Measurements from ENCODE around the gene CHKA. TPM values are rescaled to one million over a fixed set of nuclear protein-coding genes. Genes with fewer than 3 reads are reported as not detected.
A peak's percentile ranks its signal among the peaks of the same experiment; 100 is the strongest.

CHKA gene
- total RNA-seq, 5 donors from 2014 or later (not counting 1 experiment from before 2014, with no cell fraction given) = 4.4 to 19.4 (median 7.6) TPM

DNA sequence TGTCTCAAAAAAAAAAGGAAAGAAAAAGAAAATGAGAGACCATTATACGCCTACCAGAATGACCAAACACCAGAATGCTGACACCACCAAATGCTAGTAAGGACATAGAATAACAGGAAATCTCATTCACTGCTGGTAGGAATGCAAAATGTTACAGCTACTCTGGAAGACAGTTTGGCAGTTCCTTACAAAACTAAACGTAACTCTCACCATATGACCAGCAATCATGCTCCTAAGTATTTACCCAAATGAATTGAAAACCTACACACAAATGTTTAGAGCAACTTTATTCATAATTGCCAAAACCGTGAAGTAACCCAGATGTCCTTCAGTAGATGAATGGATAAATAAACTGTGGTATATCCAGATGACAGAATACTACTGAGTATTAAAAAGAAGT is 7.2 kb downstream of the CHKA start:
- Histone ChIP-seq H3K4me1 (ENCODE audit: control insufficient read depth in 1 of 2, extremely low read depth in 1 of 2, insufficient read depth in 2 of 2, low read length in 2 of 2) (no peaks in the 10 kb centered on the region), H3K27me3 (replicated peaks in 1 of 2; ENCODE audit: control insufficient read depth in 2 of 2, extremely low read depth in 1 of 2, insufficient read depth in 2 of 2, low read length in 1 of 2) (no peaks in the 10 kb centered on the region), H3K36me3 (ENCODE audit: control insufficient read depth in 2 of 2, extremely low read depth in 1 of 2, insufficient read depth in 1 of 2, low read length in 1 of 2) (no peaks in the 10 kb centered on the region), H3K4me3 (ENCODE audit: control insufficient read depth in 1 of 2, extremely low read depth in 1 of 2, low read length in 1 of 2) (no peak overlapping the region), H3K27ac (ENCODE audit: low read length) (no peak overlapping the region), H3K9me3 (no peaks in the 10 kb centered on the region)
- no peaks in the 10 kb centered on the region for H3K36me3 Mint-ChIP-seq
- ChIA-PET CTCF (no interaction called here), POLR2A (interaction anchor here in 1 of 2 donors (0.7 kb wide), 1 partner anchor 15 kb away, joined by 4 read pairs; no protein-coding TSS in a partner anchor)
- peaks cover 3 to 4% (median 4%) of the 10 kb centered on the region in 3 donors for H3K4me1 Mint-ChIP-seq
- DNase-seq (no peak), ATAC-seq (replicated peaks in 1 of 4) (no peak)
- H3K27me3 Mint-ChIP-seq = no peaks in the 10 kb centered on the region
- no peak overlapping the region for H3K4me3 Mint-ChIP-seq
- WGBS (ENCODE audit: insufficient coverage) = no CpG with 5 or more reads among the region's 3 CpGs
- no peaks in the 10 kb centered on the region for H3K9me3 Mint-ChIP-seq
- no peak overlapping the region for H3K27ac Mint-ChIP-seq

GRCh38 chr11:68107689-68108088 is 13.5 kb downstream of the CHKA start:
- H3K27ac ChIP-seq (ENCODE audit: low read length) = no peak overlapping the region
- H3K27ac Mint-ChIP-seq = no peak overlapping the region
- no peaks in the 10 kb centered on the region for H3K36me3 ChIP-seq (ENCODE audit: control insufficient read depth in 2 of 2, extremely low read depth in 1 of 2, insufficient read depth in 1 of 2, low read length in 1 of 2)
- H3K36me3 Mint-ChIP-seq = no peaks in the 10 kb centered on the region
- no peak for ATAC-seq (replicated peaks in 1 of 4)
- no peaks in the 10 kb centered on the region for H3K27me3 Mint-ChIP-seq
- H3K4me3 ChIP-seq (ENCODE audit: control insufficient read depth in 1 of 2, extremely low read depth in 1 of 2, low read length in 1 of 2) = no peak overlapping the region
- ChIA-PET CTCF (no interaction called here), POLR2A (no interaction called here)
- WGBS (ENCODE audit: insufficient coverage) = 84% methylated on average over 8 of the region's 10 CpGs
- no peaks in the 10 kb centered on the region for H3K9me3 ChIP-seq
- H3K9me3 Mint-ChIP-seq = no peaks in the 10 kb centered on the region
- DNase-seq = no peak
- peaks cover 0 to 7% (median 0%) of the 10 kb centered on the region in 3 donors for H3K4me1 Mint-ChIP-seq
- H3K4me3 Mint-ChIP-seq = no peak overlapping the region
- no peaks in the 10 kb centered on the region for H3K4me1 ChIP-seq (ENCODE audit: control insufficient read depth in 1 of 2, extremely low read depth in 1 of 2, insufficient read depth in 2 of 2, low read length in 2 of 2)
- no peaks in the 10 kb centered on the region for H3K27me3 ChIP-seq (replicated peaks in 1 of 2; ENCODE audit: control insufficient read depth in 2 of 2, extremely low read depth in 1 of 2, insufficient read depth in 2 of 2, low read length in 1 of 2)

DNA sequence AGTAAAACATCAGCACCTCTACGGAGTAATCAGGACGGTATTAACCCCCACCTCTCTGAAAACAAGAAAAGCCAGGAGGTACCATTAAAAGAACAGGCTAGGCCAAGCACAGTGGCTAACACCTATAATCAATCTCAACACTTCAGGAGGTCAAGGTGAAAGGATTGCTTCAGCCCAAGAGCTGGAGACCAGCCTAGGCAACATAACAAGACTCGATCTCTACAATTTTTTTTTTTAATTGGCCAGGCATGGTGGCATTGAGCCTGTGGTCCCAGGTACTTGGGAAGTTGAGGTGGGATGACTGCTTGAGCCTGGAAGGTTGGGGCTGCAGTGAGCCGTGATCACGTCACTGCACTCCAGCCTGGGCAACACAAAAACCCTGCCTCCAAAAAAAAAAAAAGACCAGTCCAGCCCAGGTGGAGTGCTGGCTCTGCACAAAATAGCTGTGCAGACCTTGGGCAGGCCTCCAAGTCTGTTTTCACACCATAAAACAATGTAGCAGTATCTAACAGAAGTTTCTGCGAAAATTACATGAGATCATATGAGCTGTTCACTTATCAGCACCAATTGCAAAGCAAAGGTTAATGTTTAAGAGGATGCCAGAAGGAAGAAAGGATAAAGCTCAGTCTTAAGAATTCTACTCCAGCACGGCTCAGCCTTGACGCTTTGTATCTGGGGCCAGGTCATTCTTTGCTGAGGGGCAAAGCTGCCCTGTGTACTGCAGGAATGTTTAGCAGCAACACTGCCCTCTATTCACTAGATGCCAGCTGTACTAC is 14.8 kb downstream of the CHKA start:
- DNase-seq (no peak), ATAC-seq (replicated peaks in 1 of 4) (peak in 1 of 4 experiments; percentile 10)
- Histone ChIP-seq H3K9me3 (no peaks in the 10 kb centered on the region), H3K27ac (ENCODE audit: low read length) (no peak overlapping the region), H3K4me1 (ENCODE audit: control insufficient read depth in 1 of 2, extremely low read depth in 1 of 2, insufficient read depth in 2 of 2, low read length in 2 of 2) (no peaks in the 10 kb centered on the region), H3K27me3 (replicated peaks in 1 of 2; ENCODE audit: control insufficient read depth in 2 of 2, extremely low read depth in 1 of 2, insufficient read depth in 2 of 2, low read length in 1 of 2) (no peaks in the 10 kb centered on the region), H3K4me3 (ENCODE audit: control insufficient read depth in 1 of 2, extremely low read depth in 1 of 2, low read length in 1 of 2) (no peak overlapping the region), H3K36me3 (ENCODE audit: control insufficient read depth in 2 of 2, extremely low read depth in 1 of 2, insufficient read depth in 1 of 2, low read length in 1 of 2) (no peaks in the 10 kb centered on the region)
- Mint-ChIP-seq H3K4me1 (peaks cover 0 to 7% (median 2%) of the 10 kb centered on the region in 3 donors), H3K9me3 (no peaks in the 10 kb centered on the region), H3K27me3 (no peaks in the 10 kb centered on the region), H3K36me3 (no peaks in the 10 kb centered on the region), H3K27ac (no peak overlapping the region), H3K4me3 (no peak overlapping the region)
- ChIA-PET CTCF (no interaction called here), POLR2A (no interaction called here)
- WGBS (ENCODE audit: insufficient coverage) = 100% methylated on average over 2 of the region's 8 CpGs

- Mint-ChIP-seq H3K9me3 (no peaks in the 10 kb centered on the region), H3K4me1 (peaks cover 16 to 22% (median 17%) of the 10 kb centered on the region in 3 donors), H3K36me3 (no peaks in the 10 kb centered on the region), H3K27me3 (no peaks in the 10 kb centered on the region), H3K27ac (peak overlapping the region; percentile 27 to 78), H3K4me3 (peak overlapping the region; percentile 51 to 69 (median 67))
- ATAC-seq (replicated peaks in 1 of 4) = peak; percentile 68 to 91 (median 82)
- peaks cover 4 to 9% of the 10 kb centered on the region in 2 experiments for H3K4me1 ChIP-seq (ENCODE audit: control insufficient read depth in 1 of 2, extremely low read depth in 1 of 2, insufficient read depth in 2 of 2, low read length in 2 of 2)
- H3K36me3 ChIP-seq (ENCODE audit: control insufficient read depth in 2 of 2, extremely low read depth in 1 of 2, insufficient read depth in 1 of 2, low read length in 1 of 2) = no peaks in the 10 kb centered on the region
- H3K9me3 ChIP-seq = no peaks in the 10 kb centered on the region
- H3K27ac ChIP-seq (ENCODE audit: low read length) = peak overlapping the region; percentile 9
- POLR2A ChIA-PET = interaction anchor here (0.5 to 0.6 kb wide), 2 partner anchors 15 to 33 kb away, joined by 3 to 4 read pairs; no protein-coding TSS in a partner anchor
- peak in 32 of 35 experiments; percentile 17 to 58 (median 39) for DNase-seq
- 37% methylated on average over 8 of the region's 12 CpGs for WGBS (ENCODE audit: insufficient coverage)
- H3K4me3 ChIP-seq (ENCODE audit: control insufficient read depth in 1 of 2, extremely low read depth in 1 of 2, low read length in 1 of 2) = peak overlapping the region in 1 of 2 donors; percentile 54
- CTCF ChIA-PET = interaction anchor here in 1 of 2 donors (1.1 kb wide), 1 partner anchor 17 kb away, joined by 3 read pairs; no protein-coding TSS in a partner anchor
- H3K27me3 ChIP-seq (replicated peaks in 1 of 2; ENCODE audit: control insufficient read depth in 2 of 2, extremely low read depth in 1 of 2, insufficient read depth in 2 of 2, low read length in 1 of 2) = no peaks in the 10 kb centered on the region
Measured at GRCh38 chr11:68099474-68100405, 21.4 kb downstream of the CHKA start.

DNA sequence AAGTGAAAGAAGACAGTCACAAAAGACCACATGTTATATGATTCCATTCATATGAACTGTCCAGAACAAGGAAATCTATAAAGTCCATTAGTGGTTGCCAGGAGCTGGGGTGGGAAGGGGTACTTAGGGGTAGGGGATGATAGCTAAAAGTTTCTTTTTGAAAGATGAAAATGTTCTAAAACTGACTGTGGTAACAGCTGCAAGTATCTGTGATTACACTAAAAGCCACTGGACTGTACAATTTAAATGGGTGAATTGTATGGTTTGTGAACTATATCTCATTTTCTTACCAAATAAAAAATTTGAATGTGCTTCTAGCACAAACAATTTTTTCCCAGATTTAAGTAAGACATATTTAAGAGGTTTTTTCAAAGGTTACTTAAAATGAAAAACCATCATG is 22.1 kb downstream of the CHKA start:
- H3K9me3 ChIP-seq = no peaks in the 10 kb centered on the region
- ChIA-PET CTCF (interaction anchor here in 1 of 2 donors (1.1 kb wide), 1 partner anchor 17 kb away, joined by 3 read pairs; no protein-coding TSS in a partner anchor), POLR2A (interaction anchor here in 1 of 2 donors (0.5 kb wide), 1 partner anchor 15 kb away, joined by 4 read pairs; no protein-coding TSS in a partner anchor)
- H3K4me1 Mint-ChIP-seq = peaks cover 16 to 22% (median 17%) of the 10 kb centered on the region in 3 donors
- peaks cover 4 to 9% of the 10 kb centered on the region in 2 experiments for H3K4me1 ChIP-seq (ENCODE audit: control insufficient read depth in 1 of 2, extremely low read depth in 1 of 2, insufficient read depth in 2 of 2, low read length in 2 of 2)
- H3K4me3 ChIP-seq (ENCODE audit: control insufficient read depth in 1 of 2, extremely low read depth in 1 of 2, low read length in 1 of 2) = no peak overlapping the region
- no peaks in the 10 kb centered on the region for H3K9me3 Mint-ChIP-seq
- DNase-seq (no peak), ATAC-seq (replicated peaks in 1 of 4) (no peak)
- H3K4me3 Mint-ChIP-seq = peak overlapping the region in 1 of 3 donors; percentile 69
- H3K36me3 ChIP-seq (ENCODE audit: control insufficient read depth in 2 of 2, extremely low read depth in 1 of 2, insufficient read depth in 1 of 2, low read length in 1 of 2) = no peaks in the 10 kb centered on the region
- peak overlapping the region; percentile 9 for H3K27ac ChIP-seq (ENCODE audit: low read length)
- H3K36me3 Mint-ChIP-seq = no peaks in the 10 kb centered on the region
- H3K27me3 ChIP-seq (replicated peaks in 1 of 2; ENCODE audit: control insufficient read depth in 2 of 2, extremely low read depth in 1 of 2, insufficient read depth in 2 of 2, low read length in 1 of 2) = no peaks in the 10 kb centered on the region
- peak overlapping the region; percentile 27 to 78 for H3K27ac Mint-ChIP-seq
- no peaks in the 10 kb centered on the region for H3K27me3 Mint-ChIP-seq

DNA sequence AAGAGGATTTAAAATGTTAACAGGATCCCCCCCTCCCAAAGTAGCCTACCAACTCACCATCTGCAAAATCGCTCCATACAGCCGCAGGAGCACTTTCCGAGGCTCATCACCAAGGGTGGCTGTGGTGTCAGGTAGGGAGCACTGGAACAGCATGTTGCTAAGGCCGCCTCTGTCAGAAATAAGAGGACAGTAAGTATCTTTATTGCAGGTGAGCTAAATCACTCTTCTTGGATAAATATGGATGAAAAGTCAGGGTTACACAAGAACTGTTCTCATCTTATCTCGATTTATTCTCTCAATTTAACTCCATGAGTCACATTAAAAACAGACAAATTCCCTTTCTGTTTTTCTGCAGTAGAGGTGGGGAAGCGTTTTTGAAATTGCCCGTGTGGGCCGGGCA is 24.2 kb downstream of the CHKA start:
- Mint-ChIP-seq H3K4me1 (peaks cover 16 to 21% (median 17%) of the 10 kb centered on the region in 3 donors), H3K9me3 (no peaks in the 10 kb centered on the region), H3K36me3 (no peaks in the 10 kb centered on the region), H3K4me3 (no peak overlapping the region), H3K27me3 (no peaks in the 10 kb centered on the region), H3K27ac (no peak overlapping the region)
- CTCF ChIA-PET = no interaction called here
- POLR2A ChIA-PET = no interaction called here
- H3K27ac ChIP-seq (ENCODE audit: low read length) = no peak overlapping the region
- DNase-seq (no peak), ATAC-seq (replicated peaks in 1 of 4) (no peak)
- no peaks in the 10 kb centered on the region for H3K27me3 ChIP-seq (replicated peaks in 1 of 2; ENCODE audit: control insufficient read depth in 2 of 2, extremely low read depth in 1 of 2, insufficient read depth in 2 of 2, low read length in 1 of 2)
- peaks cover 4 to 9% of the 10 kb centered on the region in 2 experiments for H3K4me1 ChIP-seq (ENCODE audit: control insufficient read depth in 1 of 2, extremely low read depth in 1 of 2, insufficient read depth in 2 of 2, low read length in 2 of 2)
- no peaks in the 10 kb centered on the region for H3K9me3 ChIP-seq
- H3K4me3 ChIP-seq (ENCODE audit: control insufficient read depth in 1 of 2, extremely low read depth in 1 of 2, low read length in 1 of 2) = no peak overlapping the region
- WGBS (ENCODE audit: insufficient coverage) = no CpG with 5 or more reads among the region's 8 CpGs
- H3K36me3 ChIP-seq (ENCODE audit: control insufficient read depth in 2 of 2, extremely low read depth in 1 of 2, insufficient read depth in 1 of 2, low read length in 1 of 2) = no peaks in the 10 kb centered on the region
